Measurements from ENCODE around the gene TOR4A. TPM values are rescaled to one million over a fixed set of nuclear protein-coding genes. Genes with fewer than 3 reads are reported as not detected.

Gene TOR4A
- total RNA-seq, 1 experiment from 2014 or later = 28.9 TPM

- Histone ChIP-seq H3K27me3 (ENCODE audit: low read length) (no peaks in the 10 kb centered on the region), H3K4me1 (ENCODE audit: insufficient read depth, low read length) (peaks cover 15% of the 10 kb centered on the region), H3F3A (ENCODE audit: low read length, unreplicated experiment) (no peaks in the 10 kb centered on the region), H3K79me2 (ENCODE audit: low read length) (no peaks in the 10 kb centered on the region), H3K9ac (ENCODE audit: low read length) (no peak overlapping the region), H3K9me3 (ENCODE audit: low read length) (no peaks in the 10 kb centered on the region), H3K9me2 (replicated peaks; ENCODE audit: low read length) (no peaks in the 10 kb centered on the region), H3K36me3 (ENCODE audit: low read depth, low read length) (no peaks in the 10 kb centered on the region), H3K4me2 (ENCODE audit: low read length) (no peak overlapping the region), H2AFZ (ENCODE audit: low read length) (no peak overlapping the region), H3K27ac (ENCODE audit: low read length) (no peak overlapping the region), H3K4me3 (ENCODE audit: low read length) (no peak overlapping the region), H4K20me1 (ENCODE audit: low read length) (no peaks in the 10 kb centered on the region)
- BruUV-seq (replicated peaks) = no TSS peak
- ChIA-PET CTCF (no interaction called here), POLR2A (ENCODE audit: unreplicated experiment) (no interaction called here)
- DNase-seq (no peak), ATAC-seq (no peak)
- intact Hi-C loops (cut with micrococcal nuclease) = no loop called here
- no peak for TF ChIP-seq EZH2phosphoT487 (IDR thresholded peaks at IDR 0.05; ENCODE audit: borderline replicate concordance, low read length)
- no peak for TF ChIP-seq CTCF (conservative IDR thresholded peaks at IDR 0.05; ENCODE audit: low read depth, low read length)
- TF ChIP-seq EZH2 (IDR thresholded peaks at IDR 0.05; ENCODE audit: low read length, unreplicated experiment) = no peak
Observed at GRCh38 chr9:137231372-137232039, 46.0 kb upstream of the TOR4A start.

GRCh38 chr9:137232101-137232500, 45.4 kb upstream of the TOR4A start:
- Histone ChIP-seq H3K9me2 (replicated peaks; ENCODE audit: low read length) (no peaks in the 10 kb centered on the region), H3K4me3 (ENCODE audit: low read length) (no peak overlapping the region), H2AFZ (ENCODE audit: low read length) (no peak overlapping the region), H3K27me3 (ENCODE audit: low read length) (no peaks in the 10 kb centered on the region), H3F3A (ENCODE audit: low read length, unreplicated experiment) (no peaks in the 10 kb centered on the region), H3K9me3 (ENCODE audit: low read length) (no peaks in the 10 kb centered on the region), H3K4me1 (ENCODE audit: insufficient read depth, low read length) (peaks cover 12% of the 10 kb centered on the region), H4K20me1 (ENCODE audit: low read length) (no peaks in the 10 kb centered on the region), H3K9ac (ENCODE audit: low read length) (no peak overlapping the region), H3K79me2 (ENCODE audit: low read length) (no peaks in the 10 kb centered on the region), H3K4me2 (ENCODE audit: low read length) (no peak overlapping the region), H3K27ac (ENCODE audit: low read length) (no peak overlapping the region), H3K36me3 (ENCODE audit: low read depth, low read length) (no peaks in the 10 kb centered on the region)
- no TSS peak for BruUV-seq (replicated peaks)
- POLR2A ChIA-PET (ENCODE audit: unreplicated experiment) = no interaction called here
- no peak for TF ChIP-seq EZH2 (IDR thresholded peaks at IDR 0.05; ENCODE audit: low read length, unreplicated experiment)
- TF ChIP-seq EZH2phosphoT487 (IDR thresholded peaks at IDR 0.05; ENCODE audit: borderline replicate concordance, low read length) = no peak
- DNase-seq (no peak), ATAC-seq (no peak)
- CTCF ChIA-PET = no interaction called here
- intact Hi-C loops (cut with micrococcal nuclease) = no loop called here

- BruUV-seq (replicated peaks) = no TSS peak
- DNase-seq = no peak
- no peaks in the 10 kb centered on the region for H3K36me3 ChIP-seq (ENCODE audit: low read depth, low read length)
- no peak overlapping the region for H3K27ac ChIP-seq (ENCODE audit: low read length)
- H2AFZ ChIP-seq (ENCODE audit: low read length) = no peak overlapping the region
- H3K9me3 ChIP-seq (ENCODE audit: low read length) = no peaks in the 10 kb centered on the region
- intact Hi-C loops (cut with micrococcal nuclease) = no loop called here
- peaks cover 12% of the 10 kb centered on the region; the same call in 1 of the 2 replicates for H3K4me1 ChIP-seq (ENCODE audit: insufficient read depth, low read length)
- H3K9ac ChIP-seq (ENCODE audit: low read length) = no peak overlapping the region
- H3F3A ChIP-seq (ENCODE audit: low read length, unreplicated experiment) = no peaks in the 10 kb centered on the region
- H3K79me2 ChIP-seq (ENCODE audit: low read length) = 0 out of 2 replicates have a peak, but pooled peaks cover under 1% of the 10 kb centered on the region
- ATAC-seq = no peak
- H3K27me3 ChIP-seq (ENCODE audit: low read length) = no peaks in the 10 kb centered on the region
- H3K4me3 ChIP-seq (ENCODE audit: low read length) = no peak overlapping the region
- ChIA-PET POLR2A (ENCODE audit: unreplicated experiment) (no interaction called here), CTCF (no interaction called here)
- no peak for TF ChIP-seq CTCF (conservative IDR thresholded peaks at IDR 0.05; ENCODE audit: low read depth, low read length)
- H3K4me2 ChIP-seq (ENCODE audit: low read length) = no peak overlapping the region
- no peaks in the 10 kb centered on the region for H3K9me2 ChIP-seq (replicated peaks; ENCODE audit: low read length)
- H4K20me1 ChIP-seq (ENCODE audit: low read length) = no peaks in the 10 kb centered on the region
Observed at GRCh38 chr9:137232510-137232909, 45.0 kb upstream of the TOR4A start.
